Umbilical cord (tissue), 2 donors: ENCODE results near the gene PTCSC3. TPM values are rescaled to one million over a fixed set of nuclear protein-coding genes. Genes with fewer than 3 reads are reported as not detected.

ENCODE experiments used
- DNase-seq: peaks from one replicate; pipeline ENCODE4 v3.0.0-alpha.2; 2015; ENCODE audit warnings: low spot score
- total RNA-seq: library from RNA; depleted of rRNA; stranded (reverse); fragments of >200 nt; gene quantifications from one replicate; pipeline ENCODE4 v1.2.3, GENCODE V29; 2014; ENCODE audit warnings: low replicate concordance; ENCODE audit not compliant: insufficient read depth

Gene PTCSC3
- total RNA-seq, 1 donor from 2014 or later = not detected

DNA sequence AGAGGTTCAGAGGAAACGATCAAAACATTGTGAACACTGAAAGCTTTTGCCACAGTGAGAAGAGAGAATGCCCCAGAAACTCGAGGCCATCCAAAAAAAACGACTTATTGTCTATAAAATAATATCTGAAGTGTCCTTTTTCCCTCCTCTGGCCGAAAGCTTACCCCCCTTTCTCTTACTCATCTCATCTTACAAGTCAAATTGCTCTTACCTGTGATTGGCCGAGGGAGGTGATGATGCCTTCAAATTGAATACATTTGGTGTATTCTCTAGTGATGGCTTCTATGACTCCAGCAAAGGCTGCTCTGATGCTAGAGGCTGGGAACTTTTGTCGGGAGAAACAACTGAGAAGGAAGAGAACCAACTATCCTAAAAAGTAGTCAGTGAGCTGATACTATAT is 90.7 kb downstream of the PTCSC3 start:
- no peak for DNase-seq

Other genes starting within 250 kb of the PTCSC3 start
- gene MBIP, start 143.9 kb upstream of the PTCSC3 start, total RNA-seq = 11.3 TPM